IMR-90 (cell line): ENCODE measurements around the gene GNAS-AS1. TPM values are rescaled to one million over a fixed set of nuclear protein-coding genes. Genes with fewer than 3 reads are reported as not detected.

Experiments
- ATAC-seq: fragments of 200-7000 bp; cut with Tn5 transposase; 2 replicates; pipeline ENCODE4 v1.9.1; 2020; ENCODE audit warnings: low read depth, mild to moderate bottlenecking, moderate library complexity
- BruUV-seq: library from RNA; stranded (reverse); fragments of 400-500 nt; replicated peaks from 2 replicates; lab custom pipeline; 2021; lab: Mats Ljungman, UMichigan
- CTCF ChIA-PET: fragments of 300-600 bp; formaldehyde crosslinking; extraction: SDS; loops from one replicate; lab custom pipeline; 2021; ENCODE audit warnings: antibody characterized with exemption; lab: Yijun Ruan, JAX
- POLR2A ChIA-PET: fragments of 300-600 bp; sonication (Branson Sonifier 250); formaldehyde crosslinking; loops from one replicate; lab custom pipeline; 2022; ENCODE audit warnings: antibody characterized with exemption; ENCODE audit not compliant: unreplicated experiment; lab: Charles Lee
- DNase-seq: peaks from one replicate; pipeline ENCODE4 v3.0.0; 2013
- H2AFZ ChIP-seq: replicated peaks from 2 replicates; pipeline ENCODE3; 2013; ENCODE audit warnings: low read length, mild to moderate bottlenecking; ENCODE audit not compliant: poor library complexity
- H2AK5ac ChIP-seq: 2 replicates; pipeline ENCODE4 v1.6.1; 2013; ENCODE audit warnings: low read depth, low read length, inconsistent platforms
- H2AK9ac ChIP-seq: replicated peaks from 2 replicates; pipeline ENCODE3; 2013; ENCODE audit warnings: mild to moderate bottlenecking, low read depth, low read length, moderate library complexity; ENCODE audit not compliant: poor library complexity
- H2BK120ac ChIP-seq: 2 replicates; pipeline ENCODE4 v1.6.1; 2013; ENCODE audit warnings: low read depth, low read length, inconsistent platforms
- H2BK15ac ChIP-seq: 3 replicates; pipeline ENCODE4 v1.6.1; 2013; ENCODE audit warnings: low read depth, low read length, inconsistent platforms
- H2BK20ac ChIP-seq: 2 replicates; pipeline ENCODE4 v1.6.1; 2013; ENCODE audit warnings: low read depth, mild to moderate bottlenecking, inconsistent platforms, low read length, moderate library complexity
- H2BK5ac ChIP-seq: 2 replicates; pipeline ENCODE4 v1.6.1; 2013; ENCODE audit warnings: mild to moderate bottlenecking, low read depth, low read length, inconsistent platforms; ENCODE audit not compliant: poor library complexity, severe bottlenecking
- H3K14ac ChIP-seq: replicated peaks from 2 replicates; pipeline ENCODE4 v1.6.1; 2013; ENCODE audit warnings: low read depth, low read length, inconsistent platforms
- H3K18ac ChIP-seq: 2 replicates; pipeline ENCODE4 v1.6.1; 2013; ENCODE audit warnings: low read depth, low read length, control low read depth
- H3K23ac ChIP-seq: 2 replicates; pipeline ENCODE4 v1.6.1; 2013; ENCODE audit warnings: low read depth, low read length, inconsistent platforms
- H3K27ac ChIP-seq: 2 replicates; pipeline ENCODE4 v1.5.1; 2013; ENCODE audit warnings: mild to moderate bottlenecking, control low read depth, low read length; ENCODE audit not compliant: insufficient read depth
- H3K27me3 ChIP-seq: 2 replicates; pipeline ENCODE4 v1.6.1; 2013; ENCODE audit warnings: low read length; ENCODE audit not compliant: control insufficient read depth, insufficient read depth
- H3K36me3 ChIP-seq: 2 replicates; pipeline ENCODE4 v1.6.1; 2013; ENCODE audit warnings: low read length, mixed read lengths; ENCODE audit not compliant: control insufficient read depth, insufficient read depth
- H3K4ac ChIP-seq: 2 replicates; pipeline ENCODE4 v1.6.1; 2013; ENCODE audit warnings: low read depth, low read length, inconsistent platforms
- H3K4me1 ChIP-seq: 2 replicates; pipeline ENCODE4 v1.6.1; 2013; ENCODE audit warnings: low read length, mixed read lengths; ENCODE audit not compliant: control insufficient read depth, insufficient read depth
- H3K4me2 ChIP-seq: 2 replicates; pipeline ENCODE4 v1.6.1; 2013; ENCODE audit warnings: low read depth, mild to moderate bottlenecking, control low read depth, low read length, moderate library complexity
- H3K4me3 ChIP-seq: 2 replicates; pipeline ENCODE4 v1.5.1; 2013; ENCODE audit warnings: low read depth, mild to moderate bottlenecking, control low read depth, low read length, moderate library complexity; ENCODE audit not compliant: insufficient read depth
- H3K56ac ChIP-seq: 2 replicates; pipeline ENCODE4 v1.6.1; 2013; ENCODE audit warnings: low read length, inconsistent platforms; ENCODE audit not compliant: insufficient read depth; ENCODE audit errors: extremely low read depth
- H3K79me1 ChIP-seq, 2 experiments: 2 replicates each; pipeline ENCODE4 v1.6.1; 2013; ENCODE audit warnings: low read length in 2 of 2, inconsistent platforms in 1 of 2, low read depth in 1 of 2
- H3K9ac ChIP-seq: 2 replicates; pipeline ENCODE4 v1.6.1; 2013; ENCODE audit warnings: low read depth, low read length, control low read depth
- H3K9me1 ChIP-seq: 2 replicates; pipeline ENCODE4 v1.6.1; 2013; ENCODE audit warnings: low read length, inconsistent platforms; ENCODE audit not compliant: insufficient read depth
- H3K9me3 ChIP-seq: 2 replicates; pipeline ENCODE4 v1.6.1; 2013; ENCODE audit warnings: low read length; ENCODE audit not compliant: control insufficient read depth, insufficient read depth
- H4K20me1 ChIP-seq: 2 replicates; pipeline ENCODE4 v1.6.1; 2013; ENCODE audit warnings: low read length, inconsistent platforms; ENCODE audit not compliant: insufficient read depth
- H4K5ac ChIP-seq: 2 replicates; pipeline ENCODE4 v1.6.1; 2013; ENCODE audit warnings: mild to moderate bottlenecking, low read depth, low read length, control low read depth
- H4K8ac ChIP-seq, 2 experiments: 2 replicates each; pipeline ENCODE4 v1.6.1; 2013; ENCODE audit warnings: low read depth in 2 of 2, low read length in 2 of 2, control low read depth in 1 of 2, inconsistent platforms in 1 of 2
- H4K91ac ChIP-seq: 2 replicates; pipeline ENCODE4 v1.6.1; 2013; ENCODE audit warnings: low read depth, low read length, inconsistent platforms; ENCODE audit not compliant: insufficient read depth
- BHLHE40 ChIP-seq: fragments of 150-350 bp; IDR thresholded peaks from 2 replicates; pipeline ENCODE4 v1.6.1; 2016; ENCODE audit warnings: mild to moderate bottlenecking, low read depth, low read length
- CEBPB ChIP-seq: IDR thresholded peaks from 2 replicates; pipeline ENCODE4 v1.6.1; 2012; ENCODE audit warnings: low read depth, low read length, improper control_type of control experiment
- CHD1 ChIP-seq: IDR thresholded peaks from 2 replicates; pipeline ENCODE4 v1.6.1; 2012; ENCODE audit warnings: low read depth, low read length, improper control_type of control experiment
- MAZ ChIP-seq: IDR thresholded peaks from 2 replicates; pipeline ENCODE4 v1.6.1; 2012; ENCODE audit warnings: low read depth, mild to moderate bottlenecking, low read length, improper control_type of control experiment, moderate library complexity, borderline replicate concordance
- MXI1 ChIP-seq: IDR thresholded peaks from 2 replicates; pipeline ENCODE4 v1.6.1; 2012; ENCODE audit warnings: low read depth, mild to moderate bottlenecking, low read length, moderate library complexity, borderline replicate concordance
- POLR2A ChIP-seq: IDR thresholded peaks from 2 replicates; pipeline ENCODE4 v1.6.1; 2012; ENCODE audit warnings: mild to moderate bottlenecking, low read depth, low read length
- RAD21 ChIP-seq: IDR thresholded peaks from 2 replicates; pipeline ENCODE4 v1.6.1; 2012; ENCODE audit warnings: low read length, improper control_type of control experiment
- RCOR1 ChIP-seq: IDR thresholded peaks from 2 replicates; pipeline ENCODE4 v1.6.1; 2012; ENCODE audit warnings: mild to moderate bottlenecking, low read length, improper control_type of control experiment; ENCODE audit not compliant: insufficient replicate concordance
- SMC3 ChIP-seq: fragments of 150-350 bp; IDR thresholded peaks from 2 replicates; pipeline ENCODE4 v1.6.1; 2016; ENCODE audit warnings: low read depth, mild to moderate bottlenecking, antibody characterized with exemption, low read length, moderate library complexity
- WGBS, 2 experiments: methylation state at CpG; one replicate each; pipeline versions ENCODE4 v1.1.5 to v1.1.7; 2013; ENCODE audit warnings: missing lambda C conversion rate in 2 of 2; ENCODE audit not compliant: insufficient read length in 1 of 2; ENCODE audit errors: extremely low coverage in 2 of 2; 5-methylcytosine and 5-hydroxymethylcytosine counted together
- dilution Hi-C: fragments of 300-500 bp; cut with HindIII; formaldehyde crosslinking; loops from one replicate; pipeline ENCODE4 v1.14.3; 2018; ENCODE audit warnings: low sequenced_read_pairs; ENCODE audit not compliant: unreplicated experiment
- in situ Hi-C: fragments of 300-500 bp; cut with MboI; formaldehyde crosslinking; loops from 3 replicates; pipeline ENCODE4 v1.14.3; 2019; ENCODE audit warnings: low sequenced_read_pairs, inconsistent platforms, mixed read lengths
- intact Hi-C: fragments of 100-400 bp; cut with micrococcal nuclease; formaldehyde crosslinking; loops from 2 replicates; pipeline ENCODE4 v1.10.0; 2022
- polyA plus RNA-seq, 3 experiments: library from polyadenylated mRNA; depleted of rRNA; stranded (reverse); fragments of >200 nt; gene quantifications; 2 replicates each; pipeline ENCODE4 v1.2.3, GENCODE V29; 2012; ENCODE audit warnings: low replicate concordance in 1 of 3
- total RNA-seq: library from RNA; depleted of rRNA; stranded (reverse); fragments of >200 nt; gene quantifications from 2 replicates; pipeline ENCODE4 v1.2.3, GENCODE V29; 2012
- TF ChIP-seq, protein P1 (sequence below): conservative IDR thresholded peaks from 2 replicates; pipeline ENCODE4 v1.5.1; 2012; ENCODE audit warnings: mild to moderate bottlenecking, low read depth, low read length, improper control_type of control experiment
- TF ChIP-seq, protein P2 (sequence below): fragments of 150-350 bp; IDR thresholded peaks from 2 replicates; pipeline ENCODE4 v1.6.1; 2017; ENCODE audit warnings: mild to moderate bottlenecking, antibody characterized with exemption, low read length, low read depth
- TF ChIP-seq, protein P3 (sequence below): fragments of 150-350 bp; IDR thresholded peaks from 2 replicates; pipeline ENCODE4 v1.6.1; 2016; ENCODE audit warnings: low read depth, mild to moderate bottlenecking, low read length, moderate library complexity, borderline replicate concordance

Gene GNAS-AS1
- total and polyA plus RNA-seq, 2 of the 4 experiments (the other 2 are of a cell fraction) = 0.54 to 0.60 TPM

GRCh38 chr20:58811334-58811733 lies 39.4 kb downstream of the GNAS-AS1 start:
- H3K23ac ChIP-seq = no peak overlapping the region
- ATAC-seq = no peak
- TF ChIP-seq CEBPB = no peak
- no peak for TF ChIP-seq RAD21
- no peak for TF ChIP-seq RCOR1
- TF ChIP-seq, protein P1, sequence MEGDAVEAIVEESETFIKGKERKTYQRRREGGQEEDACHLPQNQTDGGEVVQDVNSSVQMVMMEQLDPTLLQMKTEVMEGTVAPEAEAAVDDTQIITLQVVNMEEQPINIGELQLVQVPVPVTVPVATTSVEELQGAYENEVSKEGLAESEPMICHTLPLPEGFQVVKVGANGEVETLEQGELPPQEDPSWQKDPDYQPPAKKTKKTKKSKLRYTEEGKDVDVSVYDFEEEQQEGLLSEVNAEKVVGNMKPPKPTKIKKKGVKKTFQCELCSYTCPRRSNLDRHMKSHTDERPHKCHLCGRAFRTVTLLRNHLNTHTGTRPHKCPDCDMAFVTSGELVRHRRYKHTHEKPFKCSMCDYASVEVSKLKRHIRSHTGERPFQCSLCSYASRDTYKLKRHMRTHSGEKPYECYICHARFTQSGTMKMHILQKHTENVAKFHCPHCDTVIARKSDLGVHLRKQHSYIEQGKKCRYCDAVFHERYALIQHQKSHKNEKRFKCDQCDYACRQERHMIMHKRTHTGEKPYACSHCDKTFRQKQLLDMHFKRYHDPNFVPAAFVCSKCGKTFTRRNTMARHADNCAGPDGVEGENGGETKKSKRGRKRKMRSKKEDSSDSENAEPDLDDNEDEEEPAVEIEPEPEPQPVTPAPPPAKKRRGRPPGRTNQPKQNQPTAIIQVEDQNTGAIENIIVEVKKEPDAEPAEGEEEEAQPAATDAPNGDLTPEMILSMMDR = no peak
- no peak for TF ChIP-seq CHD1
- TF ChIP-seq MXI1 = no peak
- no peak for TF ChIP-seq SMC3
- TF ChIP-seq, protein P2, sequence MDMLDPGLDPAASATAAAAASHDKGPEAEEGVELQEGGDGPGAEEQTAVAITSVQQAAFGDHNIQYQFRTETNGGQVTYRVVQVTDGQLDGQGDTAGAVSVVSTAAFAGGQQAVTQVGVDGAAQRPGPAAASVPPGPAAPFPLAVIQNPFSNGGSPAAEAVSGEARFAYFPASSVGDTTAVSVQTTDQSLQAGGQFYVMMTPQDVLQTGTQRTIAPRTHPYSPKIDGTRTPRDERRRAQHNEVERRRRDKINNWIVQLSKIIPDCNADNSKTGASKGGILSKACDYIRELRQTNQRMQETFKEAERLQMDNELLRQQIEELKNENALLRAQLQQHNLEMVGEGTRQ = no peak
- no peak for TF ChIP-seq BHLHE40
- TF ChIP-seq, protein P3, sequence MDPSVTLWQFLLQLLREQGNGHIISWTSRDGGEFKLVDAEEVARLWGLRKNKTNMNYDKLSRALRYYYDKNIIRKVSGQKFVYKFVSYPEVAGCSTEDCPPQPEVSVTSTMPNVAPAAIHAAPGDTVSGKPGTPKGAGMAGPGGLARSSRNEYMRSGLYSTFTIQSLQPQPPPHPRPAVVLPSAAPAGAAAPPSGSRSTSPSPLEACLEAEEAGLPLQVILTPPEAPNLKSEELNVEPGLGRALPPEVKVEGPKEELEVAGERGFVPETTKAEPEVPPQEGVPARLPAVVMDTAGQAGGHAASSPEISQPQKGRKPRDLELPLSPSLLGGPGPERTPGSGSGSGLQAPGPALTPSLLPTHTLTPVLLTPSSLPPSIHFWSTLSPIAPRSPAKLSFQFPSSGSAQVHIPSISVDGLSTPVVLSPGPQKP = no peak
- no peak for TF ChIP-seq POLR2A
- no peak for TF ChIP-seq MAZ
- H3K9ac ChIP-seq = no peak overlapping the region
- peaks cover 2% of the 10 kb centered on the region; the same call in 1 of the 2 replicates for H3K4me1 ChIP-seq
- H3K27me3 ChIP-seq = peaks cover 17% of the 10 kb centered on the region
- no CpG with 5 or more reads among the region's 13 CpGs for WGBS, 2 experiments
- no peak overlapping the region for H2BK120ac ChIP-seq
- no peak overlapping the region for H2BK15ac ChIP-seq
- H2AK9ac ChIP-seq = no peak overlapping the region
- H2AFZ ChIP-seq = no peak overlapping the region
- no peak overlapping the region for H3K4me3 ChIP-seq
- H3K4me2 ChIP-seq = no peak overlapping the region
- no peak overlapping the region for H4K5ac ChIP-seq
- H3K9me1 ChIP-seq = no peaks in the 10 kb centered on the region; the same call in 1 of the 2 replicates
- intact Hi-C loops (no loop called here), in situ Hi-C loops (no loop called here), dilution Hi-C loops (no loop called here)
- CTCF ChIA-PET = no interaction called here
- H3K4ac ChIP-seq = no peak overlapping the region
- no peaks in the 10 kb centered on the region for H3K9me3 ChIP-seq
- H4K20me1 ChIP-seq = no peaks in the 10 kb centered on the region
- no peak overlapping the region for H2BK5ac ChIP-seq
- no peak overlapping the region for H3K27ac ChIP-seq
- H4K8ac ChIP-seq = no peak overlapping the region
- H4K91ac ChIP-seq = no peak overlapping the region
- DNase-seq = no peak
- no peaks in the 10 kb centered on the region for H3K36me3 ChIP-seq
- no peaks in the 10 kb centered on the region for H3K79me1 ChIP-seq
- H3K14ac ChIP-seq = no peak overlapping the region
- no TSS peak for BruUV-seq
- no peak overlapping the region for H2BK20ac ChIP-seq
- no peak overlapping the region for H3K18ac ChIP-seq
- POLR2A ChIA-PET = no interaction called here
- H3K56ac ChIP-seq = no peak overlapping the region
- no peak overlapping the region for H2AK5ac ChIP-seq
